Muscle layer of duodenum (tissue), 2 donors: ENCODE data around the gene DLX5.

Source experiments
- H3K27ac ChIP-seq: one replicate; pipeline ENCODE4 v1.7.0; 2013; ENCODE audit warnings: mild to moderate bottlenecking, low read length
- H3K27me3 ChIP-seq: one replicate; pipeline ENCODE4 v1.7.0; 2013; ENCODE audit warnings: low read depth, mild to moderate bottlenecking, control low read depth, low read length
- H3K36me3 ChIP-seq, 2 donors: one replicate each; pipeline ENCODE4 v1.7.0; 2013; ENCODE audit warnings: low read length in 2 of 2, control low read depth in 1 of 2, mild to moderate bottlenecking in 1 of 2; ENCODE audit not compliant: insufficient read depth in 2 of 2, control insufficient read depth in 1 of 2
- H3K4me1 ChIP-seq, 2 donors: one replicate each; pipeline ENCODE4 v1.7.0; 2013; ENCODE audit warnings: low read length in 2 of 2, mild to moderate bottlenecking in 2 of 2, control low read depth in 1 of 2, moderate library complexity in 1 of 2; ENCODE audit not compliant: insufficient read depth in 2 of 2, control insufficient read depth in 1 of 2
- H3K4me3 ChIP-seq, 2 donors: one replicate each; pipeline ENCODE4 v1.7.0; 2013; ENCODE audit warnings: low read length in 2 of 2, low read depth in 1 of 2, mild to moderate bottlenecking in 1 of 2
- H3K9me3 ChIP-seq, 2 donors: one replicate each; pipeline ENCODE4 v1.7.0; 2013; ENCODE audit warnings: low read length in 2 of 2, control low read depth in 1 of 2, mild to moderate bottlenecking in 1 of 2; ENCODE audit not compliant: control insufficient read depth in 1 of 2
- donor health status: healthy.

DLX5 gene

GRCh38 chr7:97003262-97004246, 21.1 kb downstream of the DLX5 start:
- Histone ChIP-seq H3K27me3 (peaks cover 90% of the 10 kb centered on the region), H3K36me3 (no peaks in the 10 kb centered on the region), H3K9me3 (peaks cover 0 to 7% of the 10 kb centered on the region in 2 donors), H3K27ac (no peak overlapping the region), H3K4me1 (peaks cover 0 to 31% of the 10 kb centered on the region in 2 donors), H3K4me3 (no peak overlapping the region)

- Histone ChIP-seq H3K27ac (no peak overlapping the region), H3K4me1 (peaks cover 0 to 31% of the 10 kb centered on the region in 2 donors), H3K4me3 (no peak overlapping the region), H3K9me3 (peaks cover 0 to 5% of the 10 kb centered on the region in 2 donors), H3K36me3 (no peaks in the 10 kb centered on the region), H3K27me3 (peaks cover 91% of the 10 kb centered on the region)
Observed at GRCh38 chr7:97002555-97003261, 21.9 kb downstream of the DLX5 start.

- Histone ChIP-seq H3K4me1 (peaks cover 0 to 26% of the 10 kb centered on the region in 2 donors), H3K4me3 (no peak overlapping the region), H3K27ac (no peak overlapping the region), H3K36me3 (no peaks in the 10 kb centered on the region), H3K9me3 (peaks cover 0 to 3% of the 10 kb centered on the region in 2 donors), H3K27me3 (peaks cover 91% of the 10 kb centered on the region)
Observed at GRCh38 chr7:97001656-97002554, 22.7 kb downstream of the DLX5 start.

- H3K27ac ChIP-seq, result no peak overlapping the region
- H3K27me3 ChIP-seq, result peaks cover 93% of the 10 kb centered on the region
- H3K9me3 ChIP-seq, result peaks cover 0 to 3% of the 10 kb centered on the region in 2 donors
- no peaks in the 10 kb centered on the region for H3K36me3 ChIP-seq
- H3K4me3 ChIP-seq, result no peak overlapping the region
- peaks cover 0 to 21% of the 10 kb centered on the region in 2 donors for H3K4me1 ChIP-seq
Observed at GRCh38 chr7:97001221-97001620, 23.4 kb downstream of the DLX5 start.

GRCh38 chr7:96998744-96999143, 25.9 kb downstream of the DLX5 start:
- H3K9me3 ChIP-seq, result peaks cover 0 to 3% of the 10 kb centered on the region in 2 donors
- no peaks in the 10 kb centered on the region for H3K36me3 ChIP-seq
- H3K4me1 ChIP-seq, result peaks cover 0 to 7% of the 10 kb centered on the region in 2 donors
- H3K27me3 ChIP-seq, result peaks cover 92% of the 10 kb centered on the region
- H3K4me3 ChIP-seq, result no peak overlapping the region
- no peak overlapping the region for H3K27ac ChIP-seq

- Histone ChIP-seq H3K9me3 (peaks cover 0 to 3% of the 10 kb centered on the region in 2 donors), H3K4me1 (peaks cover 0 to 3% of the 10 kb centered on the region in 2 donors), H3K27me3 (peaks cover 92% of the 10 kb centered on the region), H3K36me3 (no peaks in the 10 kb centered on the region), H3K27ac (no peak overlapping the region), H3K4me3 (no peak overlapping the region)
Observed at GRCh38 chr7:96998333-96998732, 26.3 kb downstream of the DLX5 start.

- Histone ChIP-seq H3K4me1 (peaks cover 0 to 2% of the 10 kb centered on the region in 2 donors), H3K27me3 (peaks cover 92% of the 10 kb centered on the region), H3K4me3 (no peak overlapping the region), H3K36me3 (no peaks in the 10 kb centered on the region), H3K9me3 (peaks cover 0 to 3% of the 10 kb centered on the region in 2 donors), H3K27ac (no peak overlapping the region)
Observed at GRCh38 chr7:96997512-96998032, 27.1 kb downstream of the DLX5 start.

GRCh38 chr7:96996958-96997511, 27.6 kb downstream of the DLX5 start:
- H3K27me3 ChIP-seq, result peaks cover 92% of the 10 kb centered on the region
- no peak overlapping the region for H3K4me3 ChIP-seq
- peaks cover 0 to 8% of the 10 kb centered on the region in 2 donors for H3K4me1 ChIP-seq
- peaks cover 0 to 3% of the 10 kb centered on the region in 2 donors for H3K9me3 ChIP-seq
- H3K27ac ChIP-seq, result no peak overlapping the region
- no peaks in the 10 kb centered on the region for H3K36me3 ChIP-seq

- Histone ChIP-seq H3K27ac (no peak overlapping the region), H3K4me3 (no peak overlapping the region), H3K9me3 (peaks cover 0 to 3% of the 10 kb centered on the region in 2 donors), H3K4me1 (peaks cover 0 to 11% of the 10 kb centered on the region in 2 donors), H3K36me3 (no peaks in the 10 kb centered on the region), H3K27me3 (peaks cover 91% of the 10 kb centered on the region)
Observed at GRCh38 chr7:96996111-96996957, 28.3 kb downstream of the DLX5 start.
